HG02885 (cell line): Measurements from ENCODE around the gene ACTG1.

Source experiments
- ATAC-seq: cut with Tn5 transposase; IDR thresholded peaks from one replicate; pipeline ENCODE4 v1.9.1; 2021; ENCODE audit warnings: mild to moderate bottlenecking; ENCODE audit not compliant: unreplicated experiment, poor library complexity

The ACTG1 gene

GRCh38 chr17:81512562-81513371, at the start of gene ACTG1:
TSS of gene ACTG1 (minus strand) at chr17:81512799. CDS start at chr17:81512354, 445 bp downstream.
- ATAC-seq, result peak; percentile 49

- no peak for ATAC-seq
These were observed 48.9 kb upstream of the ACTG1 start for GRCh38 chr17:81561494-81561885.

GRCh38 chr17:81558941-81559806, 46.6 kb upstream of the ACTG1 start:
- no peak for ATAC-seq

- ATAC-seq, result no peak
These were observed 45.5 kb upstream of the ACTG1 start for GRCh38 chr17:81558115-81558468.

- ATAC-seq, result no peak
These were observed 44.9 kb upstream of the ACTG1 start for GRCh38 chr17:81557276-81558114.

GRCh38 chr17:81556863-81557262, 44.3 kb upstream of the ACTG1 start:
- no peak for ATAC-seq

GRCh38 chr17:81556175-81556691, 43.6 kb upstream of the ACTG1 start:
- no peak for ATAC-seq

GRCh38 chr17:81553616-81554181, 41.1 kb upstream of the ACTG1 start:
- no peak for ATAC-seq

- ATAC-seq, result peak; percentile 40
These were observed 40.5 kb upstream of the ACTG1 start for GRCh38 chr17:81553018-81553615.

- peak; percentile 59 for ATAC-seq
These were observed 39.8 kb upstream of the ACTG1 start, which contains the start of gene FAAP100 for GRCh38 chr17:81552244-81553017. TSS of gene FAAP100 (minus strand) at chr17:81552353. CDS start at chr17:81552330, 23 bp downstream.

GRCh38 chr17:81551458-81552243, 39.1 kb upstream of the ACTG1 start:
- peak; percentile 31 for ATAC-seq

- no peak for ATAC-seq
These were observed 38.3 kb upstream of the ACTG1 start for GRCh38 chr17:81550830-81551457.

GRCh38 chr17:81550285-81550684, 37.7 kb upstream of the ACTG1 start:
- no peak for ATAC-seq

- ATAC-seq, result no peak
These were observed 37.2 kb upstream of the ACTG1 start for GRCh38 chr17:81549826-81550225.

- no peak for ATAC-seq
These were observed 36.5 kb upstream of the ACTG1 start for GRCh38 chr17:81549031-81549557.

- ATAC-seq, result no peak
These were observed 35.0 kb upstream of the ACTG1 start for GRCh38 chr17:81547614-81547982.

- no peak for ATAC-seq
These were observed 34.5 kb upstream of the ACTG1 start for GRCh38 chr17:81546906-81547613.
